IPS-20b (cell line): ENCODE measurements around the gene LKAAEAR1.
A peak's percentile ranks its signal among the peaks of the same experiment; 100 is the strongest.
"Not testable (repeated sequence)": the region's sequence is repeated elsewhere in the genome, so short reads cannot be mapped to it uniquely, and the experiment has no call there.

Experiments used
- H3K27ac ChIP-seq: one replicate; pipeline ENCODE4 v1.5.1; 2013; ENCODE audit warnings: low read length
- H3K27me3 ChIP-seq: 2 replicates; pipeline ENCODE4 v1.6.1; 2013; ENCODE audit warnings: mild to moderate bottlenecking, low read length, inconsistent platforms; ENCODE audit not compliant: insufficient read depth
- H3K36me3 ChIP-seq: 2 replicates; pipeline ENCODE4 v1.6.1; 2013; ENCODE audit warnings: low read depth, mild to moderate bottlenecking, inconsistent platforms, low read length, moderate library complexity; ENCODE audit not compliant: insufficient read depth
- H3K4me1 ChIP-seq: 2 replicates; pipeline ENCODE4 v1.6.1; 2013; ENCODE audit warnings: mild to moderate bottlenecking, control low read depth, inconsistent platforms, low read length, moderate library complexity; ENCODE audit not compliant: insufficient read depth
- H3K4me3 ChIP-seq: 2 replicates; pipeline ENCODE4 v1.5.1; 2013; ENCODE audit warnings: mild to moderate bottlenecking, low read length, inconsistent platforms
- H3K9ac ChIP-seq: 2 replicates; pipeline ENCODE4 v1.6.1; 2013; ENCODE audit warnings: low read depth, mild to moderate bottlenecking, inconsistent platforms, low read length, moderate library complexity
- H3K9me3 ChIP-seq: 2 replicates; pipeline ENCODE4 v1.6.1; 2013; ENCODE audit warnings: mild to moderate bottlenecking, low read depth, low read length, inconsistent platforms; ENCODE audit not compliant: insufficient read depth

LKAAEAR1 gene

DNA sequence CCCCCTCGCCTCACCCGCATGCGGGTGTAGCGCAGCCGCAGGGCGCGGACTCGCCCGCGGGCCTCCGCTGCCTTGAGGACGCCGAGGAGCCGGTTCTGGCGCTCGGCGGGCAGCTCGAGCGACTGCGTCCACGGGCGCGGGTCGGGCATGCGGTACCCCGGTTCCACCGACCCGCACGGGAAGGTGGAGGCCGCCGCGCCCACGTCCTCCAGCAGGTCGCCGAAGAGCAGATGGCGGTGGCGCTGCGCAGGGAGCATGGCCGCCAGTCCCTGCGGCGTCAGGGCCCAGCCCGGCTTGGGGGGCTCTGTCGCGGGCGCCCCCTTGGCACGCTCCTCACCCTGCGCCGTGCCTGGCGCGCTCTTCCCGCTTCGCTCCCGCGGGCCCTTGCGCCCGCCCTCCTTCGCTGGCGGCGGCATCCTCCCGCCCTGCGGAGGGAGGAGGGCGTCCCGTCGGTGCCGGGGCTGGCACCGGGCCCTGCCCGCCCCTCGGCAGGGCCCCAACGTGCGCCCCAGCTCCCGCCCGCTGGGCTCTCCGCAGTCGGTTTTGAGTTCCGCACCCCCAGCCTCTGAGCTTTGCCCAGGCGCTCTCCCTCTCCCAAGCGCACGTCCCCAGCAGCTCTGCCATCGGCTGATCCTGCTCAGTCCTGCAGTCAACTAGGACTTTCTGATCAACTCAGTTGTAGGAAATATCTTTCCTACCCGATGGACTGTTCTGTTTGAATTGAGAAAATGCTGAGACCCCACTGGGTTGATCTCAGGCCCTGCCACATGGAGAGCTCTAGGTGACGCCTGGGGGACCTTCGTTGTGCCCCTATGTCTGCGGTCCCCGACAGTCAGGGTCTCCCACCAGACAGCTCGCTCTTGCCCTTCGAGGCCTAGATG, at the start of gene LKAAEAR1:
Gene LKAAEAR1, minus strand, starts transcription at position 595 of the 881 bp plus-strand sequence. Its CDS starts 179 bp downstream, at position 416.
- H3K9ac ChIP-seq, result no peak within 1 kb of the TSS
- peaks cover 68% of the 10 kb centered on the region for H3K27me3 ChIP-seq
- H3K9me3 ChIP-seq, result no peaks in the 10 kb centered on the region
- no peaks in the 10 kb centered on the region for H3K36me3 ChIP-seq
- no peak within 1 kb of the TSS for H3K27ac ChIP-seq
- H3K4me1 ChIP-seq, result peaks cover 11% of the 10 kb centered on the region
- peak within 1 kb of the TSS; percentile 58 for H3K4me3 ChIP-seq

- H3K4me1 ChIP-seq, result no peaks in the 10 kb centered on the region
- H3K27me3 ChIP-seq, result no peaks in the 10 kb centered on the region
- no peak overlapping the region for H3K9ac ChIP-seq
- H3K9me3 ChIP-seq, result no peaks in the 10 kb centered on the region; the same call in 1 of the 2 replicates
- H3K4me3 ChIP-seq, result no peak overlapping the region
- H3K27ac ChIP-seq, result no peak overlapping the region
- H3K36me3 ChIP-seq, result no peaks in the 10 kb centered on the region
Measured at GRCh38 chr20:64131406-64131805, 47.2 kb upstream of the LKAAEAR1 start.

DNA sequence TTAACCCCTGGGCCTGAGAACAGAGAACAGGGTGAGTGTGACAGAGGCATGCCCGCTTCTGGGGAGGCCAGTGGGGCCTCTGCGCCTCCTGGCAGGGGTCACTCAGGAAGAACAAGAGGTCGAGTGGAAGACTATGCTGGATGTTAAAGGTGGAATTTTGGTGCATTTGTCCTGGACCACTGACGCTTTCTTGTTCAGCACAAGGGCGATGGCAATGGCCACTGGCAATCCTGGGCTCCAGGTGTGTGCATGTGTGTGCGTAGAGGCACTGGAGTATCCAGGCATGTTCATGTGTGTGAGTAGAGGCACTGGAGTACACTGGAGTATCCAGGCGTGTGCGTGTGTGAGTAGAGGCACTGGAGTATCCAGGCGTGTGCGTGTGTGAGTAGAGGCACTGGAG, 46.7 kb upstream of the LKAAEAR1 start:
- Histone ChIP-seq H3K27me3 (no peaks in the 10 kb centered on the region), H3K4me1 (no peaks in the 10 kb centered on the region), H3K4me3 (no peak overlapping the region), H3K9me3 (no peaks in the 10 kb centered on the region; the same call in 1 of the 2 replicates), H3K9ac (no peak overlapping the region), H3K27ac (no peak overlapping the region), H3K36me3 (no peaks in the 10 kb centered on the region)

- no peaks in the 10 kb centered on the region for H3K36me3 ChIP-seq
- no peaks in the 10 kb centered on the region for H3K27me3 ChIP-seq
- no peaks in the 10 kb centered on the region for H3K4me1 ChIP-seq
- H3K27ac ChIP-seq, result no peak overlapping the region
- no peaks in the 10 kb centered on the region; the same call in 1 of the 2 replicates for H3K9me3 ChIP-seq
- H3K4me3 ChIP-seq, result no peak overlapping the region
- H3K9ac ChIP-seq, result no peak overlapping the region
Measured at GRCh38 chr20:64130271-64130670, 46.1 kb upstream of the LKAAEAR1 start.

- H3K27me3 ChIP-seq, result no peaks in the 10 kb centered on the region
- no peaks in the 10 kb centered on the region for H3K4me1 ChIP-seq
- H3K4me3 ChIP-seq, result no peak overlapping the region
- H3K27ac ChIP-seq, result no peak overlapping the region
- no peaks in the 10 kb centered on the region for H3K36me3 ChIP-seq
- no peaks in the 10 kb centered on the region; the same call in 1 of the 2 replicates for H3K9me3 ChIP-seq
- no peak overlapping the region for H3K9ac ChIP-seq
Measured at GRCh38 chr20:64129146-64129782, 45.1 kb upstream of the LKAAEAR1 start.

GRCh38 chr20:64123517-64123916, 39.3 kb upstream of the LKAAEAR1 start:
- H3K4me1 ChIP-seq, result not testable (repeated sequence)

DNA sequence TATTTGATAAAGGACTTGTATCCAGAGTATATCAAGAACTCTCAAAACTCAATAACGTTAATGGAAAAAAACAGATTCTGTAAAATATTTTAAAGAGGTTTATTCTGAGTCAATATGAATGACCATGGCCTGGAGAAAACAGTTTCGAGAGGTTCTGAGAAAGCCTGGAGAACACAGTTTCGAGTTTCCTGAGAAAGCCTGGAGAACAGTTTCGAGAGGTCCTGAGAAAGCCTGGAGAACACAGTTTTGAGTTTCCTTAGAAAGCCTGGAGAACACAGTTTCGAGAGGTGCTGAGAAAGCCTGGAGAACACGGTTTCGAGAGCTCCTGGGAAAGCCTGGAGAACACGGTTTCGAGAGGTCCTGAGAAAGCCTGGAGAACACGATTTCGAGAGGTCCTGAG, 38.7 kb upstream of the LKAAEAR1 start:
- not testable (repeated sequence) for H3K9ac ChIP-seq, H3K36me3 ChIP-seq, H3K9me3 ChIP-seq, H3K27me3 ChIP-seq, H3K4me1 ChIP-seq, H3K4me3 ChIP-seq, H3K27ac ChIP-seq

More at GRCh38 chr20:64123517-64123916, 39.3 kb upstream of the LKAAEAR1 start:
- not testable (repeated sequence) for H3K27ac ChIP-seq, H3K27me3 ChIP-seq, H3K4me3 ChIP-seq, H3K9me3 ChIP-seq, H3K36me3 ChIP-seq, H3K9ac ChIP-seq

DNA sequence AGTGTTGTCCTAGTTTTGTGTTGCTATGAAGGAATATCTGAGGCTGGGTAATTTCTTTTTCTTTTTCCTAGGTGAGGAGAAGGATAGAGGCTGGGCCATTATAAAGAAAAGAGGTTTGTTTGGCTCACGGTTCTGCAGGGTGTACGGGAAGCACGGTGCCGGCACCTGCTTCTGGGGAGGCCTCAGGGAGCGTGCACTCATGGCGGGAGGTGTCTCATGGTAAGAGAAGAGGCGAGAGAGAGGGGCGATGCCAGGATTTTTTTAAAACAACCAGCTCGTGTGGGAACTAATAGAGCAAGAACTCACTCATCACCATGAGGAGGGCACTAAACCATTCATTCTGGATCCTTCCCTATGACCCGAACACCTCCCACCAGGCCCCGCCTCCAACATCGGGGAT, 37.4 kb upstream of the LKAAEAR1 start:
- Histone ChIP-seq H3K4me3 (no peak overlapping the region), H3K4me1 (no peaks in the 10 kb centered on the region), H3K9ac (no peak overlapping the region), H3K27ac (no peak overlapping the region), H3K27me3 (no peaks in the 10 kb centered on the region), H3K9me3 (no peaks in the 10 kb centered on the region; the same call in 1 of the 2 replicates), H3K36me3 (no peaks in the 10 kb centered on the region)

DNA sequence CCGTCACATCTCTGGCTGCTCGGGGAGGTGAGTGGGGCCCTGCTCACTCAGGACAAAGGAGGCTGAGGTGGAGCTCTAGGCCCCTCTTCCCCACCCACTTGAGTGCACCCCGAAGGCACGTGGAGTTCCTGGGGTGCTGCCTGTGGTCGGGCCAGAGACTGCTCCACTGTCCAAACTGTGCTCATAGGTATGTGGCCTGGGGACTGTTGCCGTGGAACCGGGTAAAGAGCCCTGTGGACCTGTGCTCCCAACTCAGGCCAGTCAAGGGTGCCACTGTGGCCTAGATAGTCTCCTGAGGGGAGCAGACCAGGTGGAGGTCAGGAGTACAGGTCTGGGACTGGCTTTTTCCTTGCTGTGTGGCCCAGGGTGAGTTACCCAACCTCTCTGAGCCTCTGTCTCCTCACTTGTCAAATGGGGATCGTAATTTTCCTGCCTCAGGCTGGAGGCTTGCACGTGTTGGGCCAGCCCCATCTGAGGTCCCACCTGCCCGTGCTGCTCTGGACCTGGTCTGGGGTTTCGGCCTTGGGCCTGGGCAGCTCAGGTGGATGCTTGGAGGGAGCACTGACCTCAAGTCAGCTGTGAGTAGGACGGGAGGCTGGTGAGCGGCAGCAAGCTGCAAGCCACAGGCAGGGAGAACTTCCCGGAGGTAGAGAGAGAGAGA, 35.6 kb upstream of the LKAAEAR1 start:
- Histone ChIP-seq H3K27ac (no peak overlapping the region), H3K4me3 (no peak overlapping the region), H3K9ac (no peak overlapping the region), H3K9me3 (no peaks in the 10 kb centered on the region), H3K36me3 (no peaks in the 10 kb centered on the region), H3K27me3 (no peaks in the 10 kb centered on the region), H3K4me1 (no peaks in the 10 kb centered on the region)

DNA sequence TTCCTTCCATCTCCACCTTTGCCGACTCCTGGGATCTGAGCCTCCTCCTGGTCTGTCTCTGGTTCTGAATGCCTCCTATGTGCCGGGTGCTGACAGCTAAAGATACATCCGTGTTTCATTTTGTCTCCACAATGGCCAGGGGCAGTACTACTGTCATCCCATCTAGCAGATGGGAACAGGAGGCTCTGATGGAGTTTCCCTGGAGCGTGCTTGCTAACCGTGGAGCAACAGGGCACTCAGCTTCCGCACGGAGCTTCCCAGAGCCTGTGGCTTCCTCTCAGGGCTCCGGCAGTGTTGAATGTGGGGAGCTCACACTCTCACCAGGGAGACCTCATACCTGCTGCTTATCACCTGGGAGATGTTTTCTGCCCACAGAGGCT, 35.1 kb upstream of the LKAAEAR1 start:
- no peaks in the 10 kb centered on the region for H3K9me3 ChIP-seq
- no peaks in the 10 kb centered on the region for H3K27me3 ChIP-seq
- no peaks in the 10 kb centered on the region for H3K36me3 ChIP-seq
- no peak overlapping the region for H3K27ac ChIP-seq
- no peak overlapping the region for H3K4me3 ChIP-seq
- H3K9ac ChIP-seq, result no peak overlapping the region
- H3K4me1 ChIP-seq, result no peaks in the 10 kb centered on the region

GRCh38 chr20:64117432-64117777, 33.2 kb upstream of the LKAAEAR1 start:
- not testable (repeated sequence) for H3K9me3 ChIP-seq, H3K27me3 ChIP-seq, H3K9ac ChIP-seq, H3K27ac ChIP-seq, H3K36me3 ChIP-seq, H3K4me3 ChIP-seq, H3K4me1 ChIP-seq
